HG03066 (cell line): Measurements from ENCODE around the gene MUC20.
"Not testable (repeated sequence)": the region's sequence is repeated elsewhere in the genome, so short reads cannot be mapped to it uniquely, and the experiment has no call there.

Source experiments
- ATAC-seq: cut with Tn5 transposase; IDR thresholded peaks from one replicate; pipeline ENCODE4 v1.9.1; 2021; ENCODE audit warnings: low read depth; ENCODE audit not compliant: unreplicated experiment

MUC20 gene

DNA sequence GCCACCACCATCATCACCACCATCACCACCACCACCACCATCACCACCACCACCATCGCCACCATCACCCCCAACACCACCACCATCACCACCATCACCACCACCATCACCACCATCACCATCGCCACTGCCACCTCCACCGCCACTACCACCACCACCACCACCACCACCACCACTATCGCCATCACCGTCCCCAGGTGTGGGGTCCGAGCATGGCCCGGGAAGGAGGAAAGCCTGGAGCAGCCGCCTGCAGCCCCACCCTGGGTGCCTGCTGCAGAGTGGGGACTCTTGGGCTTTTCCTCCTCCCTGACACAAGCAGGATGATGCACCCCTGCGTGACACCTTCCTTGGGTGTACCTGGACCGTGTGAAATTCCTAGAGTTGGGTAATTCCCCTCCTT lies 47.0 kb downstream of the MUC20 start:
- ATAC-seq = no peak

DNA sequence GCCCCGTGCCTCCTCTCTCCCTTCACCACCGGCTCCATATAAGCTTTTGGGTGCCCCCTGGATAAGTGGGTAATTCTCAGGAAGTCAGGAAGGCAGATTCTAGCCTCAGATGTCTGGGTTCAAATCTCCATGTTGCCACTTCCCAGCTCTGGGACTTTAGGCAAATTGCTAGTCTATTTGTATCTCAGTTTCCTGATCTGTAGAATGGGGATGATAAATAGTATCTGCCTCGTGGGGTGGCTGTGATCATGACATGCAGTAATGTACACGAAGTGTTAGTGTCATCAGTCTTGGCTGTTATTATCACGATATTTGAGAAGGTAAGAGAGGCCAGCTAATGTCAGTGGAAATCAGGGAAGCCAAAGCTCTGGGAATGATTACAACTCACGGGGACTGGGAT lies 47.6 kb downstream of the MUC20 start:
- no peak for ATAC-seq

DNA sequence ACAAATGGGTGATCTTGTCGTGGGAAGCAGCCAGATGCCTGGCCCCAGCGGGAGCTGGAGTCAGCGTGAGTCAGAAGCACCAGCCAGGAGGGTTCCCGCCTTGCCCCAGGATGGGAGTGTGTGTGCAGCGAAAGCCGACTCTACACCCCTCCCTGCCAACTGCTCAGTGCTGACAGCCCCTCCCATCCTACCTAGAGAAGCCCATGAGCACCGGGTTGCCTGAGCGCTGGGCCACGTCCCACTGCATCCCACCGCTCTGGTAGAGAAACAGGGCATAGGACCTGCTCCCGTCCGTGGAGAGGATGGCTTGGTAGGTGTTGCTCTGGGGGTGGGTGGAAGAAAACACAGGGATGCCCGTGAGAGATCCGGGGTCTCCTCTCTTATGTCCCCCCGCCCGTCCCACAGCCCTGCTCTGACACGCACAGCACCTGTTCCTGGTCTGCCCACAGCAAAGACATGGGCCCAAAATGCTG lies 48.1 kb downstream of the MUC20 start:
- no peak for ATAC-seq

DNA sequence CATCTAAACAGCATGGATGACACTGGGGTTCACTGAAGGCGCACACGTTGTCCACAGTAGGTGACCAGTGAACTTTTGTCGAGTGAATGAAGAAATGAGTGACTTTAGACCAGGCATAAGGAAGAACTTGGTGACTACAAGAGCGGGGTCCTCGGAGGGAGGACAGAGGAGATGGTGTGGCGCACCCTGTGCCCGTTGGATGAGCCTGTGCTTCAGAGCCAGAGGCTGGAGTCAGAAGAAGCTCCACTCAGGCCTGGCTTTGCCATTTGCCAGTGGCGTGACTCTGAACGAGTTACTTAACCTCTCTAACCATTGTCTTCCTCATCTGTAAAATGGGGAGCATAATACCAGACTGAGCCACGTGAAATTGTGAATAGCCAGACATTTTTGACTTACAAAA lies 48.8 kb downstream of the MUC20 start:
- no peak for ATAC-seq

- no peak for ATAC-seq
These were observed 49.5 kb downstream of the MUC20 start for GRCh38 chr3:195770081-195770840.

GRCh38 chr3:195770841-195771645 lies 50.3 kb downstream of the MUC20 start:
- not testable (repeated sequence) for ATAC-seq

GRCh38 chr3:195771646-195772300 lies 51.0 kb downstream of the MUC20 start:
- ATAC-seq = no peak

DNA sequence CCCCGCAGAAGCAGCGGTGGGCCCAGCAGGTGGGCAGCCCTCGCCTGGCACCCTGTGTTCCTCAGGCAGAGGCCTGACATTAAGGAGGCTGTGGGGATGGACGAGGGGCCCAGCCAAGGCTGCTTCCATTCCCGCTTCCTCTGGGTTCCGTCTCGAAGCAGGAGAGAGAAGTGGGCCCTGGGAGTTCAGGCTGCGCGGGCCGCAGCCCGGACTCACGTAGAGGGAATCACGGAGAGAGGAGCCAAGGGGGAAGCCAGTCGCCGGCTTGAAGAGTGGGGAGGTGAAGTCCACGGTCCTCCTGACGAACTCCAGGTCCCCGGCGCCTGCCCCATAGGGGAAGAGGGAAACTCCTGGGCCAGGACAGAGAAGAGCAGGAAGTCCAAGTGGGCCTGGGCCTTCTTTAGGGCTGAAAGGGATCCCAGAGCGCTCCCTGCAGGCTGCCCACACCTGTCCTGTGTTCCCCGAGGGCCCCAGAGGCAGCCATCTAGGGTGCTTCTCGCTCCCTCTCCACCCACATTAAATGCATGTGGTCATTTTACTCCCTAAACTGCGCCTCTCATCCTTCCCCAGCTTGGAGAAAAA lies 53.3 kb downstream of the MUC20 start:
- no peak for ATAC-seq

DNA sequence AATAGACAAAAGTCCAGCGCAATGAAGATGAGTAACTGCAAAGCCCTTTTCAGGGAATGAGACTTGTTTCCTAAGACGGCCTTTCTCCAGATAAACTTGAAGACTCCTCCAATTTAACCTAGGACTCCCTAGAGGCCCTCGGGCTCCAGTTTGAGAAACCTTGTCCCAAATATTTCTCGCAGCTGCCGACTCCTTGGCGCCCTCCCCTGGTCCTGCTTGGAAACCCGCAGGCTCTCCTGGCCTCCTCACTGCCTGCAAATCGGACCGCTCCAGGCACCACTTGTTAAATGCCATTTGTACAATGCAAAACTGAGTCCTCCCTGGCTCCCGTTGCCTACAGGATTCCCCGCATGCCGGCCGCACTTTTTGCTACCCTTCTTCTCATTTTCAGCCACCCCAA lies 54.1 kb downstream of the MUC20 start:
- no peak for ATAC-seq

- no peak for ATAC-seq
These were observed 57.2 kb downstream of the MUC20 start for GRCh38 chr3:195777975-195778374.

DNA sequence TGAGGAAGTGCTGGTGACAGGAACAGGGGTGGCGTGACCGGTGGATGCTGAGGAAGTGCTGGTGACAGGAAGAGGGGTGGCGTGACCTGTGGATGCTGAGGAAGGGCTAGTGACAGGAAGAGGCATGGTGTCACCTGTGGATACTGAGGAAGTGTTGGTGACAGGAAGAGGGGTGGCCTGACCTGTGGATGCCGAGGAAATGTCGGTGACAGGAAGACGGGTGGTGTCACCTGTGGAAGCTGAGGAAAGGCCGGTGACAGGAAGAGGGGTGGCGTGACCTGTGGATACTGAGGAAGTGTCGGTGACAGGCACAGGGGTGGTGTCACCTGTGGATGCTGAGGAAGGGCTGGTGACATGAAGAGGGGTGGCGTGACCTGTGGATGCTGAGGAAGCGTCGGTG lies 60.5 kb downstream of the MUC20 start:
- not testable (repeated sequence) for ATAC-seq
